OCI-LY3 (cell line): ENCODE measurements around the gene IL1RAP.

Source experiments
- CTCF ChIP-seq: fragments of 200-600, 300-600 bp; sonication (generic); IDR thresholded peaks from 2 replicates; pipeline ENCODE4 v1.5.1; 2014; ENCODE audit warnings: antibody characterized with exemption, low read length, low read depth
- EZH2phosphoT487 ChIP-seq: fragments of 200-600 bp; shearing (Covaris generic); IDR thresholded peaks from 2 replicates; pipeline ENCODE4 v1.6.1; 2018; ENCODE audit warnings: antibody characterized with exemption, mixed run types, low read depth

- TF ChIP-seq CTCF (no peak), EZH2phosphoT487 (no peak)
Measured at GRCh38 chr3:190485830-190486532, 27.9 kb upstream of the IL1RAP start.
